Testis (tissue), 3 donors: Measurements from ENCODE around the gene SUPT3H. TPM values are rescaled to one million over a fixed set of nuclear protein-coding genes. Genes with fewer than 3 reads are reported as not detected.

Experiments used
- DNase-seq: peaks from one replicate; pipeline ENCODE4 v3.0.0-alpha.2; 2019
- H3K27ac ChIP-seq, 2 donors: fragments of 200-600 bp; sonication (generic); one replicate each; pipeline ENCODE4 v1.5.1; 2019
- H3K27me3 ChIP-seq: fragments of 200-600 bp; sonication (generic); one replicate; pipeline ENCODE4 v1.5.1; 2019
- H3K36me3 ChIP-seq: fragments of 200-600 bp; sonication (generic); one replicate; pipeline ENCODE4 v1.5.1; 2017; ENCODE audit warnings: low read depth; ENCODE audit errors: missing control alignments
- H3K4me1 ChIP-seq: fragments of 200-600 bp; sonication (generic); one replicate; pipeline ENCODE4 v1.5.1; 2019
- H3K4me3 ChIP-seq, 2 donors: fragments of 200-600 bp; sonication (generic); one replicate each; pipeline ENCODE4 v1.5.1; 2017 to 2019
- H3K9me3 ChIP-seq: fragments of 200-600 bp; sonication (generic); one replicate; pipeline ENCODE4 v1.5.1; 2017
- CTCF ChIP-seq, 3 experiments: fragments of 450-650 bp in 2 of 3; fragments of 200-600 bp in 1 of 3; sonication (generic) in 1 of 3; IDR thresholded peaks; one replicate each; pipeline ENCODE4 v1.5.1; 2016 to 2019; ENCODE audit warnings: antibody characterized with exemption in 3 of 3, mild to moderate bottlenecking in 2 of 3, moderate library complexity in 1 of 3
- POLR2A ChIP-seq: fragments of 450-650 bp; IDR thresholded peaks from one replicate; pipeline ENCODE4 v1.6.1; 2017; ENCODE audit warnings: antibody characterized with exemption, mild to moderate bottlenecking, moderate library complexity
- WGBS, 2 donors: methylation state at CpG; one replicate each; pipeline ENCODE4 v1.1.5; 2018; 5-methylcytosine and 5-hydroxymethylcytosine counted together
- intact Hi-C: fragments of 100-400 bp; cut with DNase I; formaldehyde crosslinking; loops from one replicate; pipeline ENCODE4 v1.15.1; 2023; ENCODE audit warnings: low total_unique reads
- polyA plus RNA-seq: library from polyadenylated mRNA; stranded (reverse); fragments of 350-450 nt; fragmentation: Illumina TruSeq; extraction: RNeasy Lipid Tissue Mini Kit (QIAGEN cat#74804); gene quantifications from one replicate; pipeline ENCODE4 v1.2.3, GENCODE V29; 2014; ENCODE audit warnings: low read depth, low replicate concordance; ENCODE audit not compliant: insufficient read depth
- total RNA-seq, 2 donors: library from RNA; depleted of rRNA; stranded (reverse); fragments of >200 nt; gene quantifications; one replicate each; pipeline ENCODE4 v1.2.3, GENCODE V29; 2016

Gene SUPT3H
- total and polyA plus RNA-seq, 3 donors from 2014 or later = 29.4 to 35.9 (median 30.8) TPM

DNA sequence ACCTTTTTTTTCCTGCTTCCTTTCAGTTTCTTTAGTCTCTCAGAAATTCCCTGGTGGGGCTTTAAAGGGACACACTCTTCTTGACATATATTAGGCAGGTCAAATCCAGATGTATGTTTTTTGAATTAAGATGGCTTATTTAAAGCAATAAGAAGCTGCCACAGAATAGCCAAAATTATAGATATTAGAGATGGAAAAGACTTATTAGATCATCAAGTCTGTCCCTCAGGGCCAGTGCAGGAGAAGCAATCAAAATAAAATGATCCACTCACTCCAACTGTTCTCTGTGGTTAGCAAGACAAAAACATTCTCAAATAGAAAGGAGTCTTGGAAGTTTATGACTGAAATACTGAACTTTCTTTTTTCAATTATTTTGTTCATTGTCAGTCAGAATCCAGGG lies 527.4 kb downstream of the SUPT3H start:
- intact Hi-C loops = no loop called here
- no peak overlapping the region for H3K27ac ChIP-seq
- no peak for DNase-seq

DNA sequence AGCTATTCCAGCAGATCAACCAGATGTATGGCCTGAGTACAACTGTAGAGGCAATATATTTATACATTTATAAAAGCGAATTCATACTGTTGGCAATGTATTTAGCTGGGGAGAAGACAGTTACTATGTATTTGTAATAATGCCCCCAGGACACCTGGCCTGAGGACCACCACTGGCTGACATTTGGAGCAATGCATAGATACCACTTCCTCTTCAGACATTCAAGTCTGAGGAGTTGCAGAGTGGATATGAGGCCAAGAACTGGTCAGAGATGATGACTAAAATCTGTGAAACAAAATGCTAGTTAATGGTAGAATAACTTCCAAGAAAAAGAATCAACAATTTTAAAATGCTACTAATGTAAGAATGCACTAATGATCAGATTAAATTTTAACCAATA lies 527.9 kb downstream of the SUPT3H start:
- no peak overlapping the region for H3K4me3 ChIP-seq
- no peaks in the 10 kb centered on the region for H3K4me1 ChIP-seq
- no peaks in the 10 kb centered on the region for H3K36me3 ChIP-seq
- 85% methylated on average over 1 of the region's 1 CpG for WGBS, 2 donors
- no peak overlapping the region for H3K27ac ChIP-seq
- no peaks in the 10 kb centered on the region for H3K27me3 ChIP-seq
- intact Hi-C loops = no loop called here
- TF ChIP-seq POLR2A (no peak), CTCF (IDR thresholded peaks at IDR 0.05) (no peak)
- no peaks in the 10 kb centered on the region for H3K9me3 ChIP-seq
- DNase-seq = no peak

More for the DNA sequence above, 527.4 kb downstream of the SUPT3H start:
- H3K27me3 ChIP-seq = no peaks in the 10 kb centered on the region
- TF ChIP-seq CTCF (IDR thresholded peaks at IDR 0.05) = no peak
- no peak for TF ChIP-seq POLR2A
- H3K4me3 ChIP-seq = no peak overlapping the region
- H3K9me3 ChIP-seq = no peaks in the 10 kb centered on the region
- no peaks in the 10 kb centered on the region for H3K4me1 ChIP-seq
- no peaks in the 10 kb centered on the region for H3K36me3 ChIP-seq

- intact Hi-C loops = no loop called here
These were observed 534.0 kb downstream of the SUPT3H start for GRCh38 chr6:44843734-44844133.

GRCh38 chr6:44842616-44843015 lies 535.1 kb downstream of the SUPT3H start:
- Histone ChIP-seq H3K27me3 (no peaks in the 10 kb centered on the region), H3K27ac (no peak overlapping the region), H3K36me3 (no peaks in the 10 kb centered on the region), H3K4me3 (no peak overlapping the region), H3K9me3 (no peaks in the 10 kb centered on the region), H3K4me1 (no peaks in the 10 kb centered on the region)
- TF ChIP-seq CTCF (IDR thresholded peaks at IDR 0.05) (no peak), POLR2A (no peak)
- no peak for DNase-seq
- 91 to 94% methylated on average over 3 of the region's 3 CpGs for WGBS, 2 donors
- intact Hi-C loops = no loop called here

More at GRCh38 chr6:44843734-44844133, 534.0 kb downstream of the SUPT3H start:
- Histone ChIP-seq H3K27me3 (no peaks in the 10 kb centered on the region), H3K36me3 (no peaks in the 10 kb centered on the region), H3K27ac (no peak overlapping the region), H3K4me3 (no peak overlapping the region), H3K4me1 (no peaks in the 10 kb centered on the region), H3K9me3 (no peaks in the 10 kb centered on the region)
- no peak for DNase-seq
- TF ChIP-seq POLR2A (no peak), CTCF (IDR thresholded peaks at IDR 0.05) (no peak)
- 53 to 58% methylated on average over 3 of the region's 3 CpGs for WGBS, 2 donors

DNA sequence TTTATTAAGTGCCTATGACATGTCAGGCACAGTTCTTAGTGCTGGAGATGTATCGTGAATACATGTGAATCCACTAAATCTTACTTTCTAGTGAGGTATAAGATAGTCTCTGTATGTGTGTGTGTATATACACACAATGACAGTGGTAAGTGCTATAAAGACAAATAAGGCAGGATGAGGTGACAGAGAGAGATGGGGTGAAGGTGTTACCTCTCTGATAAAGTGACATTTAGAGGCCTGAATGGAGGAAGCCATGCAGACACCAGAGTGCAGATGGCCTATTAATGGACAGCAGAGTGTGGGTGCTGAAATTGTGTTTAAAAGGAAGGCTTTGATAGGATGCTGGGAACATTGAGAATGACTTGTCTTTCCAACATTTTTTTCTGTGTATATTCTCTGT lies 535.9 kb downstream of the SUPT3H start:
- 92 to 100% methylated on average over 1 of the region's 1 CpG for WGBS, 2 donors
- Histone ChIP-seq H3K9me3 (no peaks in the 10 kb centered on the region), H3K27me3 (no peaks in the 10 kb centered on the region)

More for the DNA sequence above, 535.9 kb downstream of the SUPT3H start:
- Histone ChIP-seq H3K4me1 (no peaks in the 10 kb centered on the region), H3K36me3 (no peaks in the 10 kb centered on the region), H3K4me3 (no peak overlapping the region), H3K27ac (no peak overlapping the region)
- intact Hi-C loops = no loop called here
- no peak for DNase-seq
- TF ChIP-seq CTCF (IDR thresholded peaks at IDR 0.05) (no peak), POLR2A (no peak)
